Inferior parietal cortex (tissue), 1 donor: ENCODE measurements around the gene EPHA7.

Experiments used
- DNase-seq: peaks from one replicate; pipeline ENCODE4 v3.0.0-alpha.2; 2016; ENCODE audit errors: extremely low spot score

Gene EPHA7

GRCh38 chr6:93248631-93249030 lies 170.7 kb downstream of the EPHA7 start:
- no peak for DNase-seq

- DNase-seq: no peak
Observed at GRCh38 chr6:93243231-93243778, 176.1 kb downstream of the EPHA7 start.

DNA sequence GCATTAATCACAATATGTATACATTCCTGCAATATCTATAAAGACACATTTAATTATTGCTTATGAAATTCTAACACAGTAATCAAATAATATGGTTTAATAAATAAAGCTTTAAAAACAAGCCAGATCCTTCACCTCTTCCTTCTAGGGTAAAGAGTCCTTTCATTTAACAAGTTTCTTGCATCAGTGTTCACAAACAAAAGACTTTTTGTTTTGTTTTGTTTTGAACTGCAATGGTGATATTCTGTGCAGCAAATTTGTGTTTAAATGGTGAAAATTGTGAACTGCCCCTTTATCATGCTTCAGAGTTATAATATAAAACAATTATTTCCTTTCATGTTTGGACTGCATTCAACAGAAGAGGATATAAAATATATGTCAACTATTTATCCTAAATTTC lies 177.3 kb downstream of the EPHA7 start:
- DNase-seq: no peak

- DNase-seq: no peak
Observed at GRCh38 chr6:93238632-93239031, 180.7 kb downstream of the EPHA7 start.

DNA sequence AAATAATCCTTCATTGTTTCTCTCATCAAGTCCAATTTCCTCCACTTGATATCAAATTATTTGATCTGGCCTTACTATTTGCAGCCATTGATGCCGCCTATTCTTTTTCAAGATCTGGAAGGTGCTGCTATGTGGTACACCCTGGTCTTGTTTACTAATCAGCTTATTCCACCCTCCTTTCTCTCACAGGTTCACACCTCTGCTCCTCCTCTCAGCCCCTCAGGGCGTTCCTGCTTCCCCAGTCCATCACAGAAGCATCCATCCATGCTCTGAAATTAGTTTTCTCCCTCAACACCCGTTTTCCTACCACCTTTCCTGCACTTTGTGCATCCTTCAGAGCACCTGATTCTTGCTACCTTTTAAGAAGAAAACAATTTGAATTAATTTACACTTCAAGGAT lies 183.6 kb downstream of the EPHA7 start:
- DNase-seq: no peak

GRCh38 chr6:93226822-93227221 lies 192.5 kb downstream of the EPHA7 start:
- no peak for DNase-seq

DNA sequence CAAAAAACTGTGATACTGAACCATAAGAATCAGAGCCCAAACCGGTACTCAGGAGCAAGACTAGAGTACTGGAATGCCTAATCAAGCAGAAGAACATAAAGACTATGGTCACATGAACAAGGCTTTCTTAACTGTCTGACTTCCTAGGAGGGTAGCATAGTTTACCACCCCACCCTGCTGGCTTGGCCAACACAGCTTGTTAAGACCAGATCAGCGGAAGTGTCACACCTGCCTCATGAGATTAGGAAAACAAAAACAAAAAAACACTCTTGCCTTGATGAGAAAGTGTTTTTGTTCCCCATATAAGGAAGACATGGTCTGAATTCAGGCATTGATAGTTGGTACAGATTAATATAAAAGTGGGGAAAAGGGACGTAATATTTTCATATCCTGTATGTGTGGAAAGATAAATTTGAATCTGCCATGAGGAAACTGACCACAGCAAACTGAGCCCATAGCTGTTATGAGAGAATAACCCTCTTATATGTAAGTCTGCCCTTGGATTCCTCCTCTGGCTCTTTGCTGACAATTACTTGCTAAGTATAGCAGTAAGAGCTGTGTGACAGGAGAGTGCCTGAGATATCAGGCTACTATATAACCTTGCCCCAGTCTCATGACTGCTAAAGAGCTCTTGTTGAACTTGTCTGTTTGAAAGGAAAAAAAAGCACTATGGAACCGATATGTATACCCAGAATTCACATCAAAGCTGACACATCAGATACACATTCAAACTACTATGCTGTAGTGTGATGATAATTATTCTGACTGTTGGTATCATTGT lies 197.1 kb downstream of the EPHA7 start:
- no peak for DNase-seq

DNA sequence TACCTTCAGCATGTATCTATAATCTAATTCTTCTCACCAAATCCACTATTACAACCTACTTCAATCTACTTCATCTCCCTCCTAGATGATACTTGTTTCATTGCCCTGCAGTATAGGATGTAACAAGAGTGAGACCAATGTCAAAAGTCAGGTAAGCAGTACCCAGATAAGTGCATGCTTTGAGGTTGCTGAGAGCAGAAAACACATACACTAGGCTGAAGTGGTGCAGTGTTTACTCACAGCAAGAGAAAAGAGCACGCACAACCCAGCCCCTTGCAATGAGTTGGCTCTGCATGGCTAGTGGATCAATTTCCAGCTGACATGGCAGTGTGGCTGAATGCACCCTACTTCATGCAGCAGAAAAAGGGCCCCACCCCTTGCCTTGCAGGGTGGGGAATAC lies 199.9 kb downstream of the EPHA7 start:
- DNase-seq: no peak

DNA sequence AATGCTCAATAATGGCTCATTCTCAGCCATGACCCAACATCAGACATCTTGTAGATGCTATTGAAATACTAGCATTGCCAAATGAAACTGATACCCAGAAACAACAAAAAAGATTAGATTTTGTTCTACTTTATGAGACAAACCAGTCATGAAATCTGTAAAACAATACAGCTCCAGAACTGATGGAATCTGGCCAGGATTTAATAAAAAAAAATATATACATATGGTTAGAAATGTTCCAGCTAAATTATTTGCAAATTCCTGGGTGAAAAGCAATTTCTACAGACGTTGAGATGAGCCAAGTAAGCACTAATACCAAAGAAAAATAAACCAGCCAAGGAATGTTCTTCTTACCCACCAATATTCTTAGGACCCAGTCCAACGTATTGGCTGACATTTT lies 201.3 kb downstream of the EPHA7 start:
- DNase-seq: no peak

DNA sequence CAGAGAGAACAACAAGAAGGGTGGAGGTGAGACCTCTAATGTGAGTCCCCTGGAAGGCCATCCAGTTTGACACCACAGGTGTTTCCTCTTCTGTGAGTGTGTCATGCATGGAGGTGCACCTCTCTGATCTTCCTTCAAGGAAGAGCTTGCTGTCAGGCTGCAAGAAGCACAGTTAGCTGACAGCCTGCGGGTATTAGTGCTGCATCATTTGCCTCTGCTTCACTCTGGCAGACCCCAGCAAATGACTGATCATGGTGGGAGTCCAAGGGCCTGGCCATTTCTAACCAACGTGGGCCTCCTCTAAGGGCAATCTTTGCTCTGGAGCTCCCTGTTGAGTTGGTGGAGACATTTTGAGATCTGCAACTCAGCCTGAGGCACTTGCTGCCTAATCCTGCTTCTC lies 206.3 kb downstream of the EPHA7 start:
- DNase-seq: no peak

DNA sequence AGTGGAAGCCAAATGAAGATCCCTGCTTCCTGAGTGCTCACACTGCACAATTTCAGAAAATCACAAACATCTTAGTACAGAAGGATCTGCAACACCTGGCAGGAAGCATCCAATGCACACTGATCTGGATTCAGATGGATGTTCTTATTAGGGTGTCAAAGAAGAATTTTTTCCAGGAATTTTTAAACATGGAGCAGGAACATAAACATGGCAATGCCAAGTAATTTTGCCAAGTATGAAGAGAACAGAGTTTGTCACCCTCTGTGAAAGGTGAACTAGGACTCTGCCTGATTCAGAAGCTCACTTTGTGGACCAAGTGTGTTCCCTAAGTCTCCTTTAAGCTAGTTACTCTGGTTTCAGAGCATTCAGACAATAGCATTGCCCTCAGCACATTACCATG lies 208.5 kb downstream of the EPHA7 start:
- no peak for DNase-seq

GRCh38 chr6:93209358-93209757 lies 210.0 kb downstream of the EPHA7 start:
- DNase-seq: no peak

DNA sequence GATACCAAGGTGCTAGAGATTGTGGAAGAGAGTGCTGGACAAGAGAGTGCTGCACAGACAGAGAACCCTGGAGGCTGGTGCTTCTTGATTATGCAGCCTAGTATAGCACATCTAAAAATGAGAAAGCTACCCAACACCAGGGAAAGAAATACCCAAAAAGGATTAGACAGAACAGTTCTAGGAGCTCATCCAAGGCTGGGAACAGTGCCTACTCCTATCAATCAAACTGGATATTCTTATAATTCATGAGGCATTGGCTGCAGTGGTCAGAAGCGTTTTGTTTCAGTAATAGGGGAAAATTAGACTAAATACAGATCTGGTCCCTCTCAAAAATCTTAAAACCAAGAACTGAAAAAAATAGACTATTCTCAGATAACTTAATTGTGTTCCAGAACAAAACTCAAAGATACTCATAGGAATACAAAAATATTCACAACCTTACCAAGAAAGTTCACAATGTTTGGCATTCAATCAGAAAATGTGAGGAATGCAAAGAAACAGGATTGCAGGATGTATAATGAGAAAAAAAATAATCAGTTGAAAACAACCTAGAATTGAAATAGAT lies 222.9 kb downstream of the EPHA7 start:
- peak; percentile 32 for DNase-seq

DNA sequence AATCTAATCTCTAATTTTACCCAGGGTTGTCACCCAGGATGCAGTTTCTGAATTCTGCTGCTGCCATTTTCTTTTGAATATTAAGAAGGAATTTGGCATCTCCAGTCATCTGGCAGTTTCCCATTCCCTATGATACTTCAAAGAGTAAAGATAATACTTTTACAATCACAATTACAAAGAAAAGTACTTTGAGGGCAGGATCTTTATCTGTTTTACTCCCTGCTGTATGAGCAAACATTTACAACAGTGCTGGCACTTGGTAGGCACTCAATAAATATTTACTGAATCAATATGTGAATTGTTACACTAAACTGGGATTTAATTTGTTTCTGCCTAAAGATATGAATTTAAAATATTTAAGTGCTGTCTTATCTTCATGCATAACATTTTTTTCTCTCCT lies 224.9 kb downstream of the EPHA7 start:
- DNase-seq: no peak

GRCh38 chr6:93193868-93194267 lies 225.5 kb downstream of the EPHA7 start:
- DNase-seq: no peak
